HG03135 (cell line): Measurements from ENCODE around the gene APPBP2.
"Not testable (repeated sequence)": the region's sequence is repeated elsewhere in the genome, so short reads cannot be mapped to it uniquely, and the experiment has no call there.

ENCODE experiments used
- ATAC-seq: cut with Tn5 transposase; IDR thresholded peaks from one replicate; pipeline ENCODE4 v1.9.1; 2021; ENCODE audit warnings: mild to moderate bottlenecking, moderate library complexity; ENCODE audit not compliant: unreplicated experiment

APPBP2 gene

DNA sequence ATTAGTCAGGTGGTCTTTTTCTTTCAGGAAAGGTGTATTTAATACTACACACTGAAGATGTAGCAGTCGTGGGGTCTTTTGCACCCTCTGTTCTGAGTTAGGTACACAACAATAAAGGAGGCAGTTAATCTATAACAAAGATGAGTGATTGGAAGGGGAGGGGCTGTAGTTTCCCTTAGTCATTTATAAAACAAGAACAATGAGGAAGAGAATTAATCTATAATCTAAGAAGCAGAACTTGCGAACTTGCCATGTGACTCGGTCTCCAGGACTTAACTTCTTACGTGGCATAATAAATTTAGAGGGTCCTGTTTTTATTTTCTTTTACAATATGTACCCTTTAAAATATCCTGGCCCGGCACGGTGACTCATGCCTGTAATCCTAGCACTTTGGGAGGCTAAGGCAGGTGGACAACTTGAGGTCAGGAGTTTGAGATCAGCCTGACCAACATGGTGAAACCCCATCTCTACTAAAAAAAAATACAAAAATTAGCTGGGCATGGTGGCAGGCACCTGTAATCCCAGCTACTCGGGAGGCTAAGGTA, 8.6 kb upstream of the APPBP2 start:
- ATAC-seq = no peak

GRCh38 chr17:60534010-60534555, 8.0 kb upstream of the APPBP2 start:
- ATAC-seq = no peak

GRCh38 chr17:60529806-60530205, 3.8 kb upstream of the APPBP2 start:
- ATAC-seq = no peak

GRCh38 chr17:60528828-60529227, 2.8 kb upstream of the APPBP2 start:
- ATAC-seq = no peak

- ATAC-seq = no peak
Observed at GRCh38 chr17:60527701-60528100, 1.7 kb upstream of the APPBP2 start.

- no peak for ATAC-seq
Observed at GRCh38 chr17:60526726-60527125, 684 bp upstream of the APPBP2 start.

- no peak for ATAC-seq
Observed at GRCh38 chr17:60525328-60525684, 736 bp downstream of the APPBP2 start.

- ATAC-seq = no peak
Observed at GRCh38 chr17:60524463-60525327, 1.3 kb downstream of the APPBP2 start.

GRCh38 chr17:60523822-60524221, 2.2 kb downstream of the APPBP2 start:
- no peak for ATAC-seq

DNA sequence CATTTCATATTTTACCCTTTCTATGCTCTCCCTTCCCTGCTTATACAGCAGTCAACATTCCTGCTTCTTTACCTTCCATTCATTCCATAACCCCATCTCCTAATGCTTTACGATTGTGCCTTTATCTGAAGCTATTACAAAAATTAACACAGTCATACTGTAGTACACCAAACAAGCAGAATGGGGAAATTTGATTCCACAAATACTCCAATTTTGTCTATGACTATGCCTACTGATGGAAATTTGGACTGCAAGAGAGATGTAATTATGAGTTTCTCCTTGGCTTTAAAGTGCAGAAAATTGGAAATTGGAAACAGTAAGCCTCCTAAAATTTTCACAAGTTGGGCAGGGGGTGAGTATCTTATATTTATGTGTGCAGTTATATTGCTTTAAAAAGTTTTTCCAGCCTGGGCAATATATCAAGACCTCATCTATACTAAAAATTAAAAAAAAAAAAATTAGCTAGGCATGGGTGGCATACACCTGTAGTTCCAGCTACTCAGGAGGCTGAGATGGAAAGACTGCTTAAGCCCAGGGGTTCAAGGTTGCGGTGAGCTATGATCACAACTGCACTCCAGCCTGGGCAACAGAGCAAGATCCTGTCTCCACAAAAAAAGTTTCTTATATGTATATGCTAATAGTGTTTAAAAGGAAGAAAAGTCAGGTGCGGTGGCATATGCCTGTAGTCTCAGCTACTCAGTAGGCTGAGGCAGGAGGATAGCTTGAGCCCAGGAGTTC, 3.0 kb downstream of the APPBP2 start:
- no peak for ATAC-seq

GRCh38 chr17:60519795-60520194, 6.2 kb downstream of the APPBP2 start:
- no peak for ATAC-seq

GRCh38 chr17:60515683-60516082, 10.4 kb downstream of the APPBP2 start:
- ATAC-seq = not testable (repeated sequence)

DNA sequence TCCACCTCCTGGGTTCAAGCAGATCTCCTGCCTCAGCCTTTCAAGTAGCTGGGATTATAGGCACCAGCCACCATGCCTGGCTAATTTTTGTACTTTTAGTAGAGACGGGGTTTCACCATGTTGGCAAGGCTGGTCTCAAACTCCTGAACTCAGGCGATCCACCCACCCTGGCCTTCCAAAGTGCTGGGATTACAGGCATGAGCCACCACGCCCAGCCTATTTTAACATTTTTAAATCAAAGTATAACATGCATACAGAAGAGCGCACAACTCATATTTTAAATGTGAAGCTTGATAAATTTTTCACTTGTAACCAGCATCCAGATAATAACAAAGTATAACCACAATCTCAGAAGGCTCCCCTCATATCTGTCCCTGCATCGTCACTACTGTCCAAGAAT, 10.8 kb downstream of the APPBP2 start:
- ATAC-seq = not testable (repeated sequence)

GRCh38 chr17:60514500-60514899, 11.5 kb downstream of the APPBP2 start:
- no peak for ATAC-seq

DNA sequence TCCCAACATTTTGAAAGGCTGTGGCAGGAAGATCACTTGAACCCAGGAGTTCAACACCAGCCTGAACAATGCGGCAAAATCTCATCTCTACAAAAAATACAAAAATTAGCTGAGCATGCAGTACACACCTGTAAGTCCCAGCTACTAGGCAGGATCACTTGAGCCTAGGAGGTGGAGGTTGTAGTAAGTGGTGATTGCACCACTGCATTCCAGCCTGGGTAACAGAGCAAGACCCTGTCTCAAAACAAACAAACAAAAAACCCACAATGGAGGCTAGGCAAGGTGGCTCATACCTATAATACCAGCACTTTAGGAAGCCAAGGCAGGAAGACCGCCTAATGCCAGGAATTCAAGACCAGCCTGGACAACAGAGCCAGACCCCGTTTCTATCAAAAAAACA, 12.0 kb downstream of the APPBP2 start:
- ATAC-seq = no peak

DNA sequence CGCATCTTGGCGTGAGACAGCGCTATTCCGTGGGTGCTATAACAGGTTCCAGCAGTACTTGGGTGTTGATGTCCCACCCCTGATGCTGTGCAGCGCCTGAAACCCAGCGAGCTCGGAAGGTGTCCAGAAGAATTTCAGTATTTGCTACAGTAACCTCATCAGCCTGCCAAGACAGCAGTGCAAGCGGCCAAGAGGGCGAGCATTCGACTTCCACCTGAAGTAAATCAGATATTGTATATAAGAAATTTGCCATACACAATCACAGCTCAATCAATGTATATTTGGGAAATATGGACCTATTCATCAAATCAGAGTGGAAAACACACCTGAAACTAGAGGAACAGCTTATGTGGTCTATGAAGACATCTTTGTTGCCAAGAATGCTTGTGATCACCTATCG, 13.0 kb downstream of the APPBP2 start:
- no peak for ATAC-seq

DNA sequence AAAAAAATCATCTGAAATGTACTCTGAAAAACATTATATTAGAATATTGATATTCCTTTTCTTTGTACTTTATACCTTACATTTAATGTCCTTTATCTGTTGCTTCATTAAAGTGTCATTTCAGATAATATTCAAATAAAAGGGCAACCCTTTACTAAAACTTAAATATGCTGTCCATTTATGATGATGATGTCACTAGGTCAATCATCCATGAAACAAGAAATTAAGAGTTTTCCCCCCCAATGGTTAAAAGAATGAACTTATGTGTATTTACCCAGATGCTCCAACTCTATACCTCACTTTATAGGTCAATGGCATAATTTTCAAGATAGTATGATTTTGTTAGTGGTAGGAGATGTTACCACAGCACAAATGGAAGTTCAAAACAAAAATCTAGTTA, 15.3 kb downstream of the APPBP2 start:
- ATAC-seq = no peak

DNA sequence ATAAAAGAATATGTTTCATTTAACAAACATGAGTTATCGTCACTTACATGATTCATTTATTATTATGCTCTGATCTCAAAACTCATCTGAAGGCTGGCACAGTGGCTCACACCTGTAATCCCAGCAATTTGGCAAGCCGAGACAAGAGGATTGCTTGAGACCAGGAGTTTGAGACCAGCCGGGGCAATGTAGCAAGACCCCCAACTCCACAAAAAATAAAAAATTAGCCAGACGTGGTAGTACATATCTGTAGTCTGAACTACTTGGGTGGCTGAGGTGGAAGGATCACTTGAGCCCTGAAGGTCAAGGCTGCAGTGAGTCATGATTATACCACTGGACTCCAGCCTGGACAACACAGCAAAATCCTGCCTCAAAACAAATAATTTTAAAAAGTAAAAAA, 16.0 kb downstream of the APPBP2 start:
- ATAC-seq = no peak

DNA sequence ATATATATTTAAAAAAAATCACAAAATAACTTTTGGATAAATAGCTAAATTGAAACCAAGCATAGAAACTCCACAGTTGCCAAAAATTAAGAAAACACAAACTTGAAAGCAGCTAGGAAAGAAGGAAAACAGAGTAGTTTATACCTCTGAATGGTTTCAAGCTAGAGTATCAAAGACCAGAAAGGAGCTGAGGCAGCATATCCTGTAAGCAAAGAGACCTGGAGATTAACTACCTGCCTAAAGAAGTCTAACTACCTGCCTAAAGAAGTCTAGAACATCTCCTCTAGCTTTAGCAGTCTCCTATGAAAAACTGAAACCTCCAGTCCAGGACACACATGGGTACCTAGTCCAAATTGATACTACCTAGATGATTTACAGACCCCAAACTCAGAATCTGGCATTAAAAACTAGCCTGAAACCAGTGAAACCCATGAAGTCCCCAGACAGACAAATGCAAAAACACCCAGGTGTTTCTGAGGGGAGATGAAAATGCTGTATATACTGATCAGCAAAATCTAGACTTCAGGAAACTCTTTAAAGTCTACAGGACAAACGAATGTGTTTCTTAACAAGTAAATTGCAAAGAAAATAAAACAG, 17.6 kb downstream of the APPBP2 start:
- ATAC-seq = no peak

DNA sequence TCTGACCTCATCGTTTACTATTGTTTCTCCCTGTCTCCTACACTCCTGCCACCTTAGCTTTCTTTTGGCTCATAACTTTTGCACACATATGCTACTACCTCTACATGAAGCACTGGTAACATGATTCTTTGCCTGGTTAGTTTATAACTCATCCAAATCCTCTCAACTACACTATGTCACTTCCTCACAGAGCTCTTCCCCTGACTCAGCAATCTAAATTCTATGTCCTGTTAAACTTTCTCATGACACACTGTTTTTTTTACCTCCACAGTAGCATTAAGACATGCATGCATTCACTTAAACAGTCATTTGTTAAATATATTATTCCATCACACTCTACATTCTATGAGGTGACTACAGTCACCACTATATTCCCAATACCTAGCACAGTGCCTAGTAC, 19.7 kb downstream of the APPBP2 start:
- no peak for ATAC-seq

DNA sequence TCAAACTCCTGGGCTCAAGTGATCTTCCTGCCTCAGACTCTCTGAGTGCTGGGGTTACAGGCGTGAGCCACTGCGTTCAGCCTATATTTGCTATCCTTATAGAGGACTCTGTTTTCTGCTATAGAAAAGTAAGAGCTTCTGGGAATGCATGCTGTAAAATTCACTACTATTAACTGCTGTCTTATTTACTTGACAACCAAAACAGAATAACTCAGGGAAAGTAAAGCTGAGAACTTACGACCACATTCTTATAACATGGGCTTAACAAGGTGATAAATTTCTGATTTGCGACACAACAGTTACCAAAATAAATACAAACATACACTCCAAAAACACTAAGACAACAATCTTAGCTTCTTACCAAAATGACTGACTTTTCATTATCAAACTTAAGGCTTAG, 23.9 kb downstream of the APPBP2 start:
- no peak for ATAC-seq
